HG03175 (cell line): ENCODE measurements around the gene SYNC.
A peak's percentile ranks its signal among the peaks of the same experiment; 100 is the strongest.
"Not testable (repeated sequence)": the region's sequence is repeated elsewhere in the genome, so short reads cannot be mapped to it uniquely, and the experiment has no call there.

Source experiments
- ATAC-seq: cut with Tn5 transposase; IDR thresholded peaks from one replicate; pipeline ENCODE4 v1.9.1; 2021; ENCODE audit warnings: mild to moderate bottlenecking, moderate library complexity; ENCODE audit not compliant: unreplicated experiment

SYNC gene

GRCh38 chr1:32695098-32695904 is 7.3 kb downstream of the SYNC start:
- no peak for ATAC-seq

- no peak for ATAC-seq
Observed at GRCh38 chr1:32693455-32694174, 9.0 kb downstream of the SYNC start.

DNA sequence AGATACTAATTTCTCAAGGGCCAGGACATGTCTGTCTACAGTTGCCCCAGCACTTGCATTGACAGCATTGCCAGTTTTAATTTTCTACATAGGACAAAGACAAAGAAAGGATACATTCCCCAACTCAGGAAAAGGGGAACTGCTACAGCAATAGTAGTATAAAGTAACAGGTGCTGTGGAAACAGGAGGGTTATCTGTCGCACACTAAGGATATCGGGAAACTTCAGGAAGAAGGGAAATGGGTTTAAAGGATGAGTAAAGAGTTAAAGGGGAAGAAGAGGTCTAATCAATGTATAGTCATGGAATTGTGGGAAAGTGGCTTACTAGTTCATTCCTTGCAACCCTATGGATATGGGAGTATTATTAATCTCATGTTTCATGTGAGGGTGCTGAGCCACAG is 16.2 kb downstream of the SYNC start:
- no peak for ATAC-seq

DNA sequence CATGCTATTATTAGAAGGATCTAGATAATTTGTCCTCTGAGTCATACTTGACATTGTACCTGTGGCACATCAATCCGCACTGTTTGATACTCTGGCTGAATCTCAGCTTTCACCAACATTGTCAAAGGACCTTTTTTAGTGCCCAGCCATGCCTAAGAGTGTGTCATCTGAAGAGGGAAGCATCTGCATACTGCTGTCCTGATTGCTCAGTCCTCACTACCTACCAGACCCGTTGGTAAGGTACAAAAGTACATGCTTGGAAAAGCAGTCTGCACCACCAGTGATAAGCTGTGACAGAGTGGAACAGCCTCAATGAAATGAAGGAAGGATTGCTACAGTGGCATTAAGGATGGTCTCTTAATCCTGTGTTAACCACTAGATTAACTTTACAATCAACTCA is 17.1 kb downstream of the SYNC start:
- no peak for ATAC-seq

DNA sequence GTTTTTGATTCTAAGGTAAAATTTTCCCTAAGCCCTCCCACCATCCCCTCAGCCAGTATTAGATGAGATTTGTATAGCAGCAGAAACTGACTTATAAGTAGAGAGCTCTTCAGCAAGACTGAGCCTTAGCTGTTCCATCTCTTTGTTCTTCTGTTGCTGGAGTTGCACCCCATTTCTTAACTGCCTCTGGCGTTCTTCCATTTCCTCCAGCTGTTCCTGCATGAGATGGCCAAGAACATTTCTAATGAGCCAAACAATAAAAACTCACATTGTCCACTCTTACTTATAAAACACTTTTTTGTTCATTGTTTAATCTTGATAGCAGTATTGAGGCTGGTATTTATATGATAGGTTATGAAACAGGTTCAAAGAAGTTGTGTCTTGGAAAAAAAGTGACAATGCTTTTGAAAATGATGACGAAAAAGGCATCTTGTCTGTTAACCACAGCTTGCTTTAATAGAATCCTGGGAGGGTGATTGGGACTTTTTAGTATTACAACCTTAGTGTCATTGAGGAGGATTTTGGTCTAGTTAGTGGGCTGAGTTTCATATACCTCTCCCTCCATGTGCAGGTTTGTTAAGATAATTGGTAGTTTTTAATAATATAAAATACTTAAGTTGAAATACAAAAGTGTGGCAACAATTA is 18.3 kb downstream of the SYNC start:
- no peak for ATAC-seq

DNA sequence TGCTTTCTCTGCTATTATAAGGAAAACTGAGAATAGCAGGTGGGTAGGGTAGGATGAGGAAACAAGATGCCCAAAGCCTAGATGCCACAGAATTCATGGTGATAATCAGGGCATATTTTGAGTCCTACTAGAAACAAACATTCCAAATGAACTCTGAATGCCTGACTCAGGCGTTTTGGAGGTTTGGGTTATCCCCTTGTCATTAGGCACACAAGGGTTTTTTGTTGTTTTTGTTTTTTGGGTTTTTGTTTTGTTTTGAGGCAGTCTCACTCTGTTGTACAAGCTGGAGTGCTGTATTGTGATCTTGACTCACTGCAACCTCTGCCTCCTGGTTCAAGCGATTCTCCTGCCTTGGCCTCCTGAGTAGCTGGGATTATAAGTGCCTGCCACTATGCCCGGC is 19.2 kb downstream of the SYNC start:
- ATAC-seq, result no peak

GRCh38 chr1:32681999-32682398 is 20.6 kb downstream of the SYNC start:
- ATAC-seq, result no peak

- no peak for ATAC-seq
Observed at GRCh38 chr1:32681509-32681908, 21.1 kb downstream of the SYNC start.

GRCh38 chr1:32680642-32681041 is 21.9 kb downstream of the SYNC start:
- no peak for ATAC-seq

DNA sequence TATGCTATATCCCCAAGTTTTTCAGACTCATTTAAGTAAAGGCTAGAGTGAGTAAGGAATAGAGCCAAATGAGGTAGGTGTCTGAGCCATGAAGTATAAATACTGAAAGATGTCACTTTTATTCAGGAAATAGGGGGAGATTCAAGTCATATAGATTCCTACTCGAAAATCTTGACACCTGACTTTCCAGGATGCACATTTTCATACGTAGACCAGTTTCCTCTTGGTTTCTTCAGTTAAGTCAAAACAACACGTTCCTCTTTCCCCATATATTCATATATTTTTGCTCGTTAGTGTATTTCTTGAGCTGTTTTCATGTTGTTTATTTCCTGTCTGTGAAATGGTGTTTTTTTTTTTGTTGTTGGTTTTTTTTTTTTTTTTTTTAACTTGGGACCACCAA is 22.6 kb downstream of the SYNC start:
- ATAC-seq, result not testable (repeated sequence)

DNA sequence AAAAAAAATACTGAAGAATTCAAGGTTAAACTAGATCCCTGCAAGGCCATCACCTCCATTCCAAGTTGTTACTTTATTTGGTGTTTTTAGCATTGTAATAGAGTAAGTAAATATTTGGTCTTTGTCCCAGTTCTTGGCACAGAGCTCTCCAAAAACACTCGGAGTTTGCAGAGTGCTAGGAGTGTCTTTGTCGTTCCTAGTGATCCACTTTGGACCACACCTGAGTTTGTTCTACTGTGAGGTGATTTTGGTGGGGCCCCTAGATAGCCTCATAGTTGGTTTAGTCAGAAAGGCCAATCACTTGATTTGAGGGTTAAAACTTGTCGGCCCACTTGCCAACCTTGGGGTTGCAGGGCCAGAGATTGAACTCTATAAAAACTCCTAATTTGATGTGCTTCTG is 25.6 kb downstream of the SYNC start:
- ATAC-seq, result no peak

- ATAC-seq, result not testable (repeated sequence)
Observed at GRCh38 chr1:32668716-32669115, 33.9 kb downstream of the SYNC start.

- ATAC-seq, result no peak
Observed at GRCh38 chr1:32666901-32667566, 35.5 kb downstream of the SYNC start.

GRCh38 chr1:32665915-32666314 is 36.7 kb downstream of the SYNC start:
- no peak for ATAC-seq

GRCh38 chr1:32659581-32659980 is 43.0 kb downstream of the SYNC start:
- ATAC-seq, result no peak

DNA sequence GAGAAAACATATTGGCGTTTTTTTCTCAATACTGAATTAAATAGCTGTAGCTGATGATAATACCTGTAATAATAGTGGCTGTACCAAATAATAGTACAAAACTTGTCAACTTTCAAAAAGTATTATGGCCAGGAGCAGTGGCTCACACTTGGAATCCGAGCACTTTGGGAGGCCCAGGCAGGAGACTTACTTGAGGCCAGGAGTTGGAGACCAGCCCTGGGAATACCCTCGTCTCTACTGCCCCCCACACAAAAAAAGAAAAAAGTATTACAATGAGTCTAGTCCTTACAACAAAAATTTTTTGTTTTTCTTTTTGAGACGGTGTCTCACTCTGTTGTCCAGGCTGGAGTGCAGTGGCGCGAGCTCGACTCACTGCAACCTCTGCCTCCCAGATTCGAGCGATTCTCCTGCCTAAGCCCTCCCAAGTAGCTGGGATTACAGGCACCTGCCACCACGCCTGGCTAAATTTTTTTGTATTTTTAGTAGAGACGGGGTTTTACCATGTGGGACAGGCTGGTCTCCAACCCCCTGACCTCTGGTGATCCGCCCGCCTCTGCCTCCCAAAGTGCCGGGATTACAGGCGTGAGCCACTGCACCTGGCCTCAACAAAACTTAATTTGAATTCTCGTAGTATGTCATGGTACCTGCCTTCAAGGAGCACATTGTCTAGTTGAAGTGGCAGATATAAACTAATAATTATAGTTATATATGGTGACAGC is 50.2 kb downstream of the SYNC start:
- no peak for ATAC-seq

GRCh38 chr1:32651461-32652073 is 51.0 kb downstream of the SYNC start:
- ATAC-seq, result no peak

DNA sequence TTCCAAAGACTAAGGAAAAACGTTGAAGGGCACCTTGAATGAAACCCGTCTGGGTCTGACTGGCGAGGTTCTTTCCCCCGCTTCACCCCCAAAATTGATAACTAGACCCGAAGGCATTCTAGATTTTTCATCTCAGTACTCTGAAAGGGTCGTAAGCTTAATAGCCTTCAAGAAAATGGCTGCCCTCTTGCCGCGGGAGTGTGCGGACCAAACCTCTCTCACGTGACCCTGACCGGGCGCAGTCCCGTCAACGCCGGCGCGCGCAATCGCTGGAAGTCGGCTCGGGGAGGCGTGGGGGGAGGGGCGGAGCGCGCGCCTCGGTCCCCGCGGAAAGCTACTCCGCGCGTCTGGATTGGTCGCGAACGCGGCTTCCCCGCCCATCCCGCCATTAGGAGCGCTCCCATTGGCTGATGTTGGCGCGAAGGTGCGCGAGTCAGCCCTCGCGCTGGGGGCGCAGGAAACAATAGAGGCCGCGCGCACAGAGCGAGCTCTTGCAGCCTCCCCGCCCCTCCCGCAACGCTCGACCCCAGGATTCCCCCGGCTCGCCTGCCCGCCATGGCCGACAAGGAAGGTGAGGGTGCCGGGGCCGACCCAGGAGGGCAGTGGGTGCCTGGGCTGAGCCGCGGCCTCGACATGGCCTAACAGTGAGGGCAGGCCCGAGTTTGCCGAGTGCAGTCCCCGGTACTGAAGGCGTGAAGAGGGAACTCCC is 51.7 kb downstream of the SYNC start, which contains the start of gene RBBP4:
Gene RBBP4, plus strand, starts transcription at position 457 of the 709 bp plus-strand sequence. Its CDS starts 99 bp downstream, at position 556.
- ATAC-seq, result peak; percentile 85

GRCh38 chr1:32650248-32650751 is 52.3 kb downstream of the SYNC start, which contains the start of gene ZBTB8OS:
Gene ZBTB8OS, minus strand, starts transcription at chr1:32650550. Its CDS starts 21 bp downstream, at chr1:32650529.
- ATAC-seq, result peak; percentile 61
